Endodermal cell (in vitro differentiated cells): Measurements from ENCODE around the gene LAMC1. TPM values are rescaled to one million over a fixed set of nuclear protein-coding genes. Genes with fewer than 3 reads are reported as not detected.

Source experiments
- DNase-seq: peaks from one replicate; pipeline ENCODE4 v3.0.0-alpha.2; 2017
- H3K27ac ChIP-seq: 2 replicates; pipeline ENCODE4 v1.5.1; 2013; ENCODE audit warnings: mild to moderate bottlenecking, low read depth, low read length, moderate library complexity
- H3K27me3 ChIP-seq: 2 replicates; pipeline ENCODE4 v1.6.1; 2013; ENCODE audit warnings: mild to moderate bottlenecking, low read length, moderate library complexity; ENCODE audit not compliant: insufficient read depth, control insufficient read depth, poor library complexity, severe bottlenecking
- H3K36me3 ChIP-seq: 2 replicates; pipeline ENCODE4 v1.7.0; 2013; ENCODE audit warnings: mild to moderate bottlenecking, low read length, moderate library complexity; ENCODE audit not compliant: control insufficient read depth, insufficient read depth
- H3K4me1 ChIP-seq: one replicate; pipeline ENCODE4 v1.7.0; 2013; ENCODE audit warnings: low read length; ENCODE audit not compliant: control insufficient read depth, insufficient read depth
- H3K4me3 ChIP-seq: 2 replicates; pipeline ENCODE4 v1.5.1; 2013; ENCODE audit warnings: mild to moderate bottlenecking, low read length, moderate library complexity
- H3K9ac ChIP-seq: 2 replicates; pipeline ENCODE4 v1.6.1; 2013; ENCODE audit warnings: mild to moderate bottlenecking, low read length, moderate library complexity; ENCODE audit not compliant: poor library complexity, severe bottlenecking; ENCODE audit errors: extremely low read depth
- H3K9me3 ChIP-seq: 2 replicates; pipeline ENCODE4 v1.6.1; 2013; ENCODE audit warnings: mild to moderate bottlenecking, low read length, moderate library complexity; ENCODE audit not compliant: control insufficient read depth
- H3K27ac Mint-ChIP-seq: 2 replicates; pipeline ENCODE4 v1.8.0; 2020; ENCODE audit warnings: mixed read lengths
- H3K27me3 Mint-ChIP-seq: 2 replicates; pipeline ENCODE4 v1.8.0; 2021; ENCODE audit warnings: mild to moderate bottlenecking, mixed read lengths; ENCODE audit not compliant: insufficient read depth
- H3K36me3 Mint-ChIP-seq: 2 replicates; pipeline ENCODE4 v1.8.0; 2020; ENCODE audit warnings: low read depth, mixed read lengths
- H3K4me1 Mint-ChIP-seq: 2 replicates; pipeline ENCODE4 v1.8.0; 2020; ENCODE audit warnings: mixed read lengths
- H3K4me3 Mint-ChIP-seq: 2 replicates; pipeline ENCODE4 v1.8.0; 2020; ENCODE audit warnings: mild to moderate bottlenecking, moderate library complexity, mixed read lengths
- H3K9me3 Mint-ChIP-seq: 2 replicates; pipeline ENCODE4 v1.8.0; 2020; ENCODE audit warnings: mild to moderate bottlenecking, mixed read lengths
- CTCF ChIP-seq: fragments of 200-600 bp; sonication (generic); conservative IDR thresholded peaks from 2 replicates; pipeline ENCODE4 v1.5.0; 2021; ENCODE audit warnings: antibody characterized with exemption, mild to moderate bottlenecking
- WGBS, 2 experiments: methylation state at CpG; one replicate each; pipeline versions ENCODE4 v1.1.5 to v1.1.7; 2013; ENCODE audit warnings: missing lambda C conversion rate in 2 of 2, mixed read lengths in 1 of 2; ENCODE audit not compliant: insufficient coverage in 1 of 2, insufficient read length in 1 of 2; 5-methylcytosine and 5-hydroxymethylcytosine counted together
- total RNA-seq, 2 donors: library from RNA; stranded (reverse); fragmentation: NEBNext Ultra II Directional in 1 of 2; extraction: Animal tissue kit (Norgen Biotek cat#: 25700) in 1 of 2; gene quantifications; 2 replicates in 1 of 2; 3 replicates in 1 of 2; pipeline ENCODE4 v1.2.1, GENCODE V29; 2021

Gene LAMC1
- total RNA-seq, 2 donors from 2014 or later, result 47.9 to 58.8 TPM

GRCh38 chr1:183155939-183156338, 132.7 kb downstream of the LAMC1 start:
- DNase-seq, result no peak
- H3K9ac ChIP-seq, result no peak overlapping the region
- H3K27me3 Mint-ChIP-seq, result peaks cover 2% of the 10 kb centered on the region
- no peaks in the 10 kb centered on the region for H3K4me1 ChIP-seq
- H3K27me3 ChIP-seq, result no peaks in the 10 kb centered on the region
- no peak overlapping the region for H3K4me3 ChIP-seq
- 80% methylated on average over 1 of the region's 2 CpGs; no CpG with 5 or more reads in 1 of the 2 experiments for WGBS, 2 experiments
- no peak for TF ChIP-seq CTCF
- no peaks in the 10 kb centered on the region for H3K9me3 ChIP-seq
- no peak overlapping the region for H3K27ac ChIP-seq
- H3K4me1 Mint-ChIP-seq, result peaks cover 4% of the 10 kb centered on the region
- H3K4me3 Mint-ChIP-seq, result no peak overlapping the region
- no peaks in the 10 kb centered on the region for H3K36me3 Mint-ChIP-seq
- no peaks in the 10 kb centered on the region for H3K9me3 Mint-ChIP-seq
- H3K36me3 ChIP-seq, result no peaks in the 10 kb centered on the region
- H3K27ac Mint-ChIP-seq, result no peak overlapping the region

- Histone ChIP-seq H3K36me3 (no peaks in the 10 kb centered on the region), H3K27me3 (no peaks in the 10 kb centered on the region), H3K4me1 (peaks cover 2% of the 10 kb centered on the region), H3K9me3 (no peaks in the 10 kb centered on the region), H3K9ac (no peak overlapping the region), H3K27ac (no peak overlapping the region), H3K4me3 (no peak overlapping the region)
- H3K27ac Mint-ChIP-seq, result no peak overlapping the region
- no peaks in the 10 kb centered on the region for H3K36me3 Mint-ChIP-seq
- TF ChIP-seq CTCF, result no peak
- no peak for DNase-seq
- H3K4me1 Mint-ChIP-seq, result peaks cover 5% of the 10 kb centered on the region
- H3K9me3 Mint-ChIP-seq, result no peaks in the 10 kb centered on the region
- no peak overlapping the region for H3K4me3 Mint-ChIP-seq
- 95 to 96% methylated on average over 8 to 9 of the region's 9 CpGs for WGBS, 2 experiments
- peaks cover 2% of the 10 kb centered on the region for H3K27me3 Mint-ChIP-seq
These were observed 136.7 kb downstream of the LAMC1 start for GRCh38 chr1:183159960-183160359.

- H3K9ac ChIP-seq, result no peak overlapping the region
- H3K9me3 ChIP-seq, result no peaks in the 10 kb centered on the region
- Mint-ChIP-seq H3K27ac (no peak overlapping the region), H3K4me3 (no peak overlapping the region), H3K4me1 (peaks cover 5% of the 10 kb centered on the region), H3K27me3 (peaks cover 2% of the 10 kb centered on the region), H3K9me3 (no peaks in the 10 kb centered on the region), H3K36me3 (no peaks in the 10 kb centered on the region)
- no peak for DNase-seq
- no peaks in the 10 kb centered on the region for H3K27me3 ChIP-seq
- no peak overlapping the region for H3K4me3 ChIP-seq
- no peak for TF ChIP-seq CTCF
- peaks cover 2% of the 10 kb centered on the region for H3K4me1 ChIP-seq
- no peak overlapping the region for H3K27ac ChIP-seq
- WGBS, 2 experiments, result 87 to 93% methylated on average over 3 of the region's 3 CpGs
- H3K36me3 ChIP-seq, result no peaks in the 10 kb centered on the region
These were observed 138.2 kb downstream of the LAMC1 start for GRCh38 chr1:183161391-183161790.
